MM.1S (cell line): ENCODE measurements around the gene UGT1A1.

Experiments
- DNase-seq: peaks from one replicate; pipeline ENCODE4 v3.0.0-alpha.2; 2015
- H2AFZ ChIP-seq: fragments of 300-600 bp; sonication (generic); 2 replicates; pipeline ENCODE4 v1.6.0; 2016; ENCODE audit warnings: antibody characterized with exemption, low read length
- H3F3A ChIP-seq: fragments of 300-600 bp; sonication (generic); 2 replicates; pipeline ENCODE4 v1.6.1; 2016; ENCODE audit warnings: mild to moderate bottlenecking, antibody characterized with exemption, low read length, moderate library complexity, mixed read lengths; ENCODE audit not compliant: insufficient read depth
- H3K27ac ChIP-seq: fragments of 300-600 bp; sonication (generic); 2 replicates; pipeline ENCODE4 v1.5.1; 2016; ENCODE audit warnings: mild to moderate bottlenecking, low read length
- H3K27me3 ChIP-seq: fragments of 300-600 bp; sonication (generic); replicated peaks from 2 replicates; pipeline ENCODE4 v1.6.0; 2016; ENCODE audit warnings: low read length; ENCODE audit not compliant: insufficient read depth
- H3K36me3 ChIP-seq: fragments of 300-600 bp; sonication (generic); replicated peaks from 2 replicates; pipeline ENCODE4 v1.6.1; 2016; ENCODE audit warnings: mild to moderate bottlenecking, low read length, mixed read lengths; ENCODE audit not compliant: insufficient read depth
- H3K4me1 ChIP-seq: fragments of 300-600 bp; sonication (generic); 2 replicates; pipeline ENCODE4 v1.6.1; 2016; ENCODE audit warnings: low read length, mixed read lengths
- H3K4me2 ChIP-seq: fragments of 300-600 bp; sonication (generic); 2 replicates; pipeline ENCODE4 v1.6.0; 2016; ENCODE audit warnings: low read depth, low read length
- H3K4me3 ChIP-seq: fragments of 300-600 bp; sonication (generic); 2 replicates; pipeline ENCODE4 v1.5.1; 2016; ENCODE audit warnings: low read length, mixed read lengths
- H3K79me2 ChIP-seq: fragments of 300-600 bp; sonication (generic); 2 replicates; pipeline ENCODE4 v1.6.1; 2016; ENCODE audit warnings: mixed run types, low read length, mixed read lengths
- H3K9ac ChIP-seq: fragments of 300-600 bp; sonication (generic); 2 replicates; pipeline ENCODE4 v1.6.1; 2016; ENCODE audit warnings: low read length, mixed read lengths
- H3K9me2 ChIP-seq: fragments of 300-600 bp; sonication (generic); replicated peaks from 2 replicates; pipeline ENCODE4 v1.6.1; 2016; ENCODE audit warnings: mild to moderate bottlenecking, low read length, mixed read lengths; ENCODE audit not compliant: insufficient read depth
- H3K9me3 ChIP-seq: fragments of 300-600 bp; sonication (generic); replicated peaks from 2 replicates; pipeline ENCODE4 v1.6.1; 2016; ENCODE audit warnings: mild to moderate bottlenecking, low read length, mixed read lengths; ENCODE audit not compliant: insufficient read depth
- H4K20me1 ChIP-seq: fragments of 300-600 bp; sonication (generic); 2 replicates; pipeline ENCODE4 v1.6.1; 2016; ENCODE audit warnings: mild to moderate bottlenecking, low read length, moderate library complexity, mixed read lengths; ENCODE audit not compliant: insufficient read depth
- EZH2 ChIP-seq: fragments of 300-600 bp; sonication (generic); optimal IDR thresholded peaks from 2 replicates; pipeline ENCODE3; 2017; ENCODE audit warnings: low read depth, mild to moderate bottlenecking, antibody characterized with exemption, low read length, mixed read lengths
- EZH2phosphoT487 ChIP-seq: fragments of 300-600 bp; sonication (generic); IDR thresholded peaks from 2 replicates; pipeline ENCODE4 v1.6.1; 2018; ENCODE audit warnings: antibody characterized with exemption, low read length
- TF ChIP-seq, protein P1 (sequence below): fragments of 300-600 bp; sonication (generic); IDR thresholded peaks from 2 replicates; pipeline ENCODE4 v1.5.1; 2016; ENCODE audit warnings: antibody characterized with exemption, low read length, mixed read lengths

UGT1A1 gene

GRCh38 chr2:233803292-233803911 lies 43.3 kb downstream of the UGT1A1 start:
- TF ChIP-seq, protein P1, sequence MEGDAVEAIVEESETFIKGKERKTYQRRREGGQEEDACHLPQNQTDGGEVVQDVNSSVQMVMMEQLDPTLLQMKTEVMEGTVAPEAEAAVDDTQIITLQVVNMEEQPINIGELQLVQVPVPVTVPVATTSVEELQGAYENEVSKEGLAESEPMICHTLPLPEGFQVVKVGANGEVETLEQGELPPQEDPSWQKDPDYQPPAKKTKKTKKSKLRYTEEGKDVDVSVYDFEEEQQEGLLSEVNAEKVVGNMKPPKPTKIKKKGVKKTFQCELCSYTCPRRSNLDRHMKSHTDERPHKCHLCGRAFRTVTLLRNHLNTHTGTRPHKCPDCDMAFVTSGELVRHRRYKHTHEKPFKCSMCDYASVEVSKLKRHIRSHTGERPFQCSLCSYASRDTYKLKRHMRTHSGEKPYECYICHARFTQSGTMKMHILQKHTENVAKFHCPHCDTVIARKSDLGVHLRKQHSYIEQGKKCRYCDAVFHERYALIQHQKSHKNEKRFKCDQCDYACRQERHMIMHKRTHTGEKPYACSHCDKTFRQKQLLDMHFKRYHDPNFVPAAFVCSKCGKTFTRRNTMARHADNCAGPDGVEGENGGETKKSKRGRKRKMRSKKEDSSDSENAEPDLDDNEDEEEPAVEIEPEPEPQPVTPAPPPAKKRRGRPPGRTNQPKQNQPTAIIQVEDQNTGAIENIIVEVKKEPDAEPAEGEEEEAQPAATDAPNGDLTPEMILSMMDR = no peak
- TF ChIP-seq EZH2phosphoT487 (no peak), EZH2 (no peak)
- Histone ChIP-seq H3K4me2 (no peak overlapping the region), H3K27ac (no peak overlapping the region), H2AFZ (no peak overlapping the region), H3K27me3 (no peaks in the 10 kb centered on the region), H3K79me2 (no peaks in the 10 kb centered on the region), H3K36me3 (no peaks in the 10 kb centered on the region), H3F3A (no peaks in the 10 kb centered on the region), H4K20me1 (no peaks in the 10 kb centered on the region), H3K9ac (no peak overlapping the region), H3K9me2 (no peaks in the 10 kb centered on the region), H3K9me3 (no peaks in the 10 kb centered on the region), H3K4me1 (peaks cover 11% of the 10 kb centered on the region), H3K4me3 (no peak overlapping the region)
- DNase-seq = no peak

DNA sequence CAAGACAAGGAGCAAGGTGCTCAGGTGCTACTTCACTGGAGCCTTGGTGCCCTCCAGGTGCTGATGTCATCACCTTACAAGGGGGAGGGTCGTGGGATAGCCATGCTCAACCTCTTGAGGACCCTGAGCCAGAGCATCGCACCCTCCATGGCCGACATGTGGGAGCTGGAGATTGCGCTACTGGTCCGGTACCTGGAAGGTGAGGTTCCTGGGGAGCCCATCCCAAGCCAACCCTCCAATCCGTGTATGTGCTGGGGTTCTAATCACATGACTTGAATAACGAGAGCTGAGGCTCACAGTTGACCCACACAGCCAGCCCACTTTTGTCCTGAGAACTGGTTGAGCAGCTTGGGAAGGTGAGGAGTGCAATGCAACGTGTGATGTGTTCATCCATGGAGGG lies 43.9 kb downstream of the UGT1A1 start:
- DNase-seq = no peak
- no peak overlapping the region for H3K4me2 ChIP-seq
- H4K20me1 ChIP-seq = no peaks in the 10 kb centered on the region
- H3K9ac ChIP-seq = no peak overlapping the region
- no peaks in the 10 kb centered on the region for H3K79me2 ChIP-seq
- no peaks in the 10 kb centered on the region for H3K27me3 ChIP-seq
- no peaks in the 10 kb centered on the region for H3K9me2 ChIP-seq
- H3K4me3 ChIP-seq = no peak overlapping the region
- no peaks in the 10 kb centered on the region for H3F3A ChIP-seq
- no peak overlapping the region for H2AFZ ChIP-seq
- no peak for TF ChIP-seq EZH2phosphoT487
- no peak for TF ChIP-seq EZH2
- TF ChIP-seq, protein P1 = no peak
- no peaks in the 10 kb centered on the region for H3K9me3 ChIP-seq
- no peaks in the 10 kb centered on the region for H3K36me3 ChIP-seq
- H3K4me1 ChIP-seq = peaks cover 11% of the 10 kb centered on the region
- no peak overlapping the region for H3K27ac ChIP-seq

DNA sequence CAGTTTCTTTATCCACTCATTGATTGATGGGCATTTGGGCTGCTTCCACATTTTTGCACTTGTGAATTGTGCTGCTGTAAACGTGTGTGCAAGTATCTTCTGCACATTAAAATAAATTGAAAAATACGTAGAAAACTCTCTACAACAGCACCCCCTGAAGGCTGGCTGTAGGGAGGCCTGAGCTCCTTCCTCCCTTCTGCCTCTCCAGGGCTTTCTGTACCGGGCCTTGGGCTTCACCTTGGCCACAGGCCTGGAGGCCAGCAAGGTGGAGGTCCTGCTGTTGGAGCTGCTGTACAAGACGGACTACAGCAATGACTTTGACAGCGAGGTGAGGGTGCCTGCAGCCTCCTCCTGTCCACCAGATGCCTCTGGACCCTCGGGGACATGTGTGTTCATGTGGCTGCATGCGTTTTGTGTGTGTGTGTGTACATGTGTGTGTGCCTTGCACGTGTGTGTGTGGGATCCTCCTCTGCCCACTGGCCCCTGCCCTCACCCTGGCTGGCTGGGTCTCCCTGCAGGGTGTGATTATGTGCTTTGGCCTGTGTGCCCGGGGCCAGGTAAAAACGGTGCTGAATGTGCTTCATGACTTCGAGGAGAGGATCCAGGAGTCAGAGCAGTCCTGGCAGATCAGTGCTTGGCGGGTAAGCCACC lies 47.3 kb downstream of the UGT1A1 start:
- H3K36me3 ChIP-seq = no peaks in the 10 kb centered on the region
- TF ChIP-seq EZH2 = no peak
- no peak for TF ChIP-seq EZH2phosphoT487
- TF ChIP-seq, protein P1 = no peak
- no peak for DNase-seq
- H2AFZ ChIP-seq = no peak overlapping the region
- H3K9me3 ChIP-seq = no peaks in the 10 kb centered on the region
- no peaks in the 10 kb centered on the region for H4K20me1 ChIP-seq
- H3F3A ChIP-seq = no peaks in the 10 kb centered on the region
- H3K79me2 ChIP-seq = no peaks in the 10 kb centered on the region
- no peak overlapping the region for H3K4me2 ChIP-seq
- H3K27me3 ChIP-seq = no peaks in the 10 kb centered on the region
- no peaks in the 10 kb centered on the region for H3K4me1 ChIP-seq
- no peaks in the 10 kb centered on the region for H3K9me2 ChIP-seq
- no peak overlapping the region for H3K27ac ChIP-seq
- no peak overlapping the region for H3K4me3 ChIP-seq
- H3K9ac ChIP-seq = no peak overlapping the region
